ENCODE measurements around the gene RTTN. TPM values are rescaled to one million over a fixed set of nuclear protein-coding genes. Genes with fewer than 3 reads are reported as not detected.

Gene RTTN
- total and polyA plus RNA-seq, 4 donors, result 2.1 to 17.5 (median 11.8) TPM

DNA sequence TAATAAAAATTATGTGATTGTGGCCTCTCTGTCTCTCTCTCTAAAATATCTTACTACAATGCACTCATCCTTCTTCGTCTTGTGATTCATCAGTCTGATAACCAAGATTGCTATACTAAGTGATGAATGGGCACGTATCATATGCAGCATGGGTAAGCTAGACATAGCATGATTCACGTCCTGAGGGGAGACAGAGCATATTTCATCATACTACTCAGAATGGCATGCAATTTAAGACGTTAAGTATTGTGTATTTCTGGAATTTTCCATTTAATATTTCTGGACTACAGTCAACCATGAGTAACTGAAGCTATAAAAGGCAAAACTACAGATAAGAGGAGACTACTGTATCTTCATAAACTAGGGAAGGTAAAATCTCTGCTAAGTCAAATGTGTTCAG, 160.9 kb downstream of the RTTN start:
- intact Hi-C loops (cut with DNase I), result loop anchor here in 1 of 2 donors (5.0 kb wide), 1 partner anchor 42 kb away; no protein-coding TSS in a partner anchor
- no peaks in the 10 kb centered on the region for H3K27me3 ChIP-seq (ENCODE audit: control insufficient read depth in 1 of 2, insufficient read depth in 2 of 2, low read length in 1 of 2)
- H3K36me3 ChIP-seq (ENCODE audit: control insufficient read depth in 1 of 2, insufficient read depth in 2 of 2, low read length in 1 of 2), result no peaks in the 10 kb centered on the region
- DNase-seq (no peak), ATAC-seq (ENCODE audit: low FRiP score) (peak; percentile 25)
- H3K4me3 ChIP-seq (ENCODE audit: low read length in 2 of 2), result no peak overlapping the region
- WGBS, 2 donors, result 8 to 9% methylated on average over 4 of the region's 4 CpGs
- no peak overlapping the region for H3K27ac ChIP-seq (ENCODE audit: low read depth in 1 of 2, low read length in 2 of 2)
- peaks cover 0 to 11% of the 10 kb centered on the region in 2 donors for H3K4me1 ChIP-seq (ENCODE audit: control insufficient read depth in 1 of 2, insufficient read depth in 2 of 2, low read length in 2 of 2)
- no peaks in the 10 kb centered on the region for H3K9me3 ChIP-seq (ENCODE audit: control insufficient read depth, low read length)

DNA sequence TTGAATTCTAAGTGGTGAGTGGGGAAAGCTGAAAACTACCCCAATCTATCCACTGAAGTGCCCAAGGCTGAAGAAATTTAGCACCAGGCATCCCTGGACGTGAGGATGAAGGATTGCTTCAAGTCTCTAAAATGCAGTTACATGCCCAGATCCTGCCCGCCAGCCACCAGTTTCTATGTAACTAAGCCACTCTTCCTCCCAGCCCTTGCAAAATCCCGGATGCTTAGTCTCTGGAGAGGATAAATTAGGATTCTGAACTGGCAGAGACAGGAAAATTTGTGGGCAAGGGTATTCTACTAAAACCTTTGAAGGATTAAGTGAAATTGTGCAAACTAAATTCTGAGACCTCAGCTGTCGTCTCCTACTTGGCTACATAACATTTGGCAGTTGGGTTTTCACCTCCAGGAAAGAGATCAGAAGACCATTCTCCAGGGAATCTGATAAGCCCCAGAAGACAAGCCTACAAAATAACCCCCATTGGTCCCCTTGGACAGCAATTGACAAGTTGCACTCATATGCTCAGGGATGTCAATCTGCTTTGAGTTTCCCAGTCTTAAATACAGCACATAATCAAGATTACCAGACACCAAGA, 163.9 kb downstream of the RTTN start:
- Histone ChIP-seq H3K36me3 (ENCODE audit: control insufficient read depth in 1 of 2, insufficient read depth in 2 of 2, low read length in 1 of 2) (peaks cover 0 to 2% of the 10 kb centered on the region in 2 donors), H3K4me3 (ENCODE audit: low read length in 2 of 2) (no peak overlapping the region), H3K9me3 (ENCODE audit: control insufficient read depth, low read length) (no peaks in the 10 kb centered on the region), H3K27ac (ENCODE audit: low read depth in 1 of 2, low read length in 2 of 2) (no peak overlapping the region), H3K4me1 (ENCODE audit: control insufficient read depth in 1 of 2, insufficient read depth in 2 of 2, low read length in 2 of 2) (peaks cover 0 to 3% of the 10 kb centered on the region in 2 donors), H3K27me3 (ENCODE audit: control insufficient read depth in 1 of 2, insufficient read depth in 2 of 2, low read length in 1 of 2) (no peaks in the 10 kb centered on the region)
- intact Hi-C loops (cut with DNase I), result loop anchor here in 1 of 2 donors (5.0 kb wide), 1 partner anchor 39 kb away; no protein-coding TSS in a partner anchor
- DNase-seq (no peak), ATAC-seq (ENCODE audit: low FRiP score) (no peak)
- 81 to 82% methylated on average over 4 of the region's 4 CpGs for WGBS, 2 donors

GRCh38 chr18:70039186-70039585, 166.3 kb downstream of the RTTN start:
- Histone ChIP-seq H3K27ac (ENCODE audit: low read depth in 1 of 2, low read length in 2 of 2) (no peak overlapping the region), H3K36me3 (ENCODE audit: control insufficient read depth in 1 of 2, insufficient read depth in 2 of 2, low read length in 1 of 2) (peaks cover 0 to 3% of the 10 kb centered on the region in 2 donors), H3K4me3 (ENCODE audit: low read length in 2 of 2) (no peak overlapping the region), H3K27me3 (ENCODE audit: control insufficient read depth in 1 of 2, insufficient read depth in 2 of 2, low read length in 1 of 2) (no peaks in the 10 kb centered on the region), H3K4me1 (ENCODE audit: control insufficient read depth in 1 of 2, insufficient read depth in 2 of 2, low read length in 2 of 2) (no peaks in the 10 kb centered on the region), H3K9me3 (ENCODE audit: control insufficient read depth, low read length) (no peaks in the 10 kb centered on the region)
- WGBS, 2 donors, result 40 to 42% methylated on average over 2 of the region's 2 CpGs
- intact Hi-C loops (cut with DNase I), result no loop called here
- DNase-seq (no peak), ATAC-seq (ENCODE audit: low FRiP score) (no peak)

GRCh38 chr18:70037431-70038061, 167.9 kb downstream of the RTTN start:
- 88 to 94% methylated on average over 6 of the region's 6 CpGs for WGBS, 2 donors
- no peaks in the 10 kb centered on the region for H3K27me3 ChIP-seq (ENCODE audit: control insufficient read depth in 1 of 2, insufficient read depth in 2 of 2, low read length in 1 of 2)
- DNase-seq, result no peak
- no peaks in the 10 kb centered on the region for H3K9me3 ChIP-seq (ENCODE audit: control insufficient read depth, low read length)
- no peak for ATAC-seq (ENCODE audit: low FRiP score)
- H3K4me3 ChIP-seq (ENCODE audit: low read length in 2 of 2), result no peak overlapping the region
- no peaks in the 10 kb centered on the region for H3K4me1 ChIP-seq (ENCODE audit: control insufficient read depth in 1 of 2, insufficient read depth in 2 of 2, low read length in 2 of 2)
- intact Hi-C loops (cut with DNase I), result no loop called here
- no peak overlapping the region for H3K27ac ChIP-seq (ENCODE audit: low read depth in 1 of 2, low read length in 2 of 2)
- H3K36me3 ChIP-seq (ENCODE audit: control insufficient read depth in 1 of 2, insufficient read depth in 2 of 2, low read length in 1 of 2), result peaks cover 0 to 3% of the 10 kb centered on the region in 2 donors

DNA sequence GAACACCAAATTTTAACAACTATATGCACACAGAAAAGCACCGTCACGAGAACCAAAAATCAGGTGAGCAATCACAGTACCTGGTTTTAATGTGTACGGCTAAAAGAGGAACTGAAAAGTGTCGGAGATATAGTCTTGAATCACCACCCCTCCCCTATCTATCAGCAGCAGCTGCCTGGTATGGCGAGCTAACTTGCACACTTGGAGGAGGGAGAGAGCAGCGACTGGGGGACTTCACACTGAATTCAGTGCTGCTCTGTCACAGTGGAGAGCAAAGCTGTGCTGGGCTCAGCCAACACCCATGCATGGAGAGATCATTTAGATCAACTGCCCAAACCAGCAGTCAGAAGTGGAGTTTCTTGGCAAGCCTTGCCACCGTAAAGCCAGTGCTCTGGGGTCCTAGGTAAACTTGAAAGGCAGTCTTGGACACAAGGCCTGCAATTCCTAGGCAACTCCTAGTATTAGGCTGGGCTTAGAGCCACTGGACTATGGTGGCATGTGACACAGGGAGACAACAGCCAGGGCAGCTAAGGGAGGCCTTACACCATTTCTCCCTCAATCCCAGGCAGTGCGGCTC, 168.6 kb downstream of the RTTN start:
- ATAC-seq (ENCODE audit: low FRiP score), result no peak

DNA sequence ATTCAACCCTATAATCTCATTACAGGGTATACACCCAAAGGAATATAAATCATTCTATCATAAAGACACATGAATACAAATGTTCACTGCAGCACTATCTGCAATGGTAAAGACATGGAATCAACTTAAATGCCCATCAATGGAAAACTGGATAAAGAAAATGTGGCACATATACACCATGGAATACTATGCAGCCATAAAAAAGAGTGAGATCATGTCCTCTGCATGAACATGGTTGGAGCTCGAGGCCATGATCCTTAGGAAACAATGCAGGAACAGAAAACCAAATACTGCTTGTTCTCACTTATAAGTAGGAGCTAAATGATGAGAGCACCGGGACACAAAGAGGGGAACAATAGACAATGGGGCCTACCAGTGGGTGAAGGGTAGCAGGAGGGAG, 169.3 kb downstream of the RTTN start:
- H3K27me3 ChIP-seq (ENCODE audit: control insufficient read depth in 1 of 2, insufficient read depth in 2 of 2, low read length in 1 of 2), result no peaks in the 10 kb centered on the region
- DNase-seq, result no peak
- no peaks in the 10 kb centered on the region for H3K9me3 ChIP-seq (ENCODE audit: control insufficient read depth, low read length)
- intact Hi-C loops (cut with DNase I), result no loop called here
- ATAC-seq (ENCODE audit: low FRiP score), result no peak
- peaks cover 0 to 3% of the 10 kb centered on the region in 2 donors for H3K36me3 ChIP-seq (ENCODE audit: control insufficient read depth in 1 of 2, insufficient read depth in 2 of 2, low read length in 1 of 2)
- H3K4me1 ChIP-seq (ENCODE audit: control insufficient read depth in 1 of 2, insufficient read depth in 2 of 2, low read length in 2 of 2), result no peaks in the 10 kb centered on the region
- H3K27ac ChIP-seq (ENCODE audit: low read depth in 1 of 2, low read length in 2 of 2), result no peak overlapping the region
- 98 to 99% methylated on average over 2 of the region's 2 CpGs for WGBS, 2 donors
- no peak overlapping the region for H3K4me3 ChIP-seq (ENCODE audit: low read length in 2 of 2)

More for the DNA sequence above, 168.6 kb downstream of the RTTN start:
- no peak overlapping the region for H3K4me3 ChIP-seq (ENCODE audit: low read length in 2 of 2)
- peaks cover 0 to 3% of the 10 kb centered on the region in 2 donors for H3K36me3 ChIP-seq (ENCODE audit: control insufficient read depth in 1 of 2, insufficient read depth in 2 of 2, low read length in 1 of 2)
- no peak overlapping the region for H3K27ac ChIP-seq (ENCODE audit: low read depth in 1 of 2, low read length in 2 of 2)
- no peaks in the 10 kb centered on the region for H3K9me3 ChIP-seq (ENCODE audit: control insufficient read depth, low read length)
- WGBS, 2 donors, result 92 to 97% methylated on average over 8 of the region's 8 CpGs
- H3K4me1 ChIP-seq (ENCODE audit: control insufficient read depth in 1 of 2, insufficient read depth in 2 of 2, low read length in 2 of 2), result no peaks in the 10 kb centered on the region
- no peak for DNase-seq
- intact Hi-C loops (cut with DNase I), result no loop called here
- no peaks in the 10 kb centered on the region for H3K27me3 ChIP-seq (ENCODE audit: control insufficient read depth in 1 of 2, insufficient read depth in 2 of 2, low read length in 1 of 2)

DNA sequence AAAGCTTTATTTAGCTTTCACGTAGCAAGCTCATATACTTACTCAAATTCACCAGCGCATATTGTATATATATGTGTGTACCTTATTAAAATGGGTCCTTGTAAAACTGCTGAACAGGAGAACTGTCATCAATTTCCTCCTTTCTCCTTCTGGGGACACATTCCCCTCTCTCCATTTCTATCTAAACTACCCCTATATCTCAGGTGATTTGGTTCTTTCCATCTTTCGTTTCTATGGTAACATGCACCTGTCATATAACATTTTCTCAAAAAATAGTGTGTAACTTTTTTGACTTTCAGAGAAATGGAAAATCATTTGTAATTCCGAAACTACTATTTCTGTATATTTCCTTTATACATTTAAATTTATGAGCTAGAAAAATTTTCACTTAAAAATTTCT, 174.3 kb downstream of the RTTN start:
- Histone ChIP-seq H3K36me3 (ENCODE audit: control insufficient read depth in 1 of 2, insufficient read depth in 2 of 2, low read length in 1 of 2) (no peaks in the 10 kb centered on the region), H3K27ac (ENCODE audit: low read depth in 1 of 2, low read length in 2 of 2) (no peak overlapping the region), H3K9me3 (ENCODE audit: control insufficient read depth, low read length) (no peaks in the 10 kb centered on the region), H3K4me3 (ENCODE audit: low read length in 2 of 2) (no peak overlapping the region), H3K4me1 (ENCODE audit: control insufficient read depth in 1 of 2, insufficient read depth in 2 of 2, low read length in 2 of 2) (no peaks in the 10 kb centered on the region), H3K27me3 (ENCODE audit: control insufficient read depth in 1 of 2, insufficient read depth in 2 of 2, low read length in 1 of 2) (no peaks in the 10 kb centered on the region)
- DNase-seq (no peak), ATAC-seq (ENCODE audit: low FRiP score) (no peak)
- intact Hi-C loops (cut with DNase I), result no loop called here
- WGBS, 2 donors, result 96 to 97% methylated on average over 4 of the region's 4 CpGs

DNA sequence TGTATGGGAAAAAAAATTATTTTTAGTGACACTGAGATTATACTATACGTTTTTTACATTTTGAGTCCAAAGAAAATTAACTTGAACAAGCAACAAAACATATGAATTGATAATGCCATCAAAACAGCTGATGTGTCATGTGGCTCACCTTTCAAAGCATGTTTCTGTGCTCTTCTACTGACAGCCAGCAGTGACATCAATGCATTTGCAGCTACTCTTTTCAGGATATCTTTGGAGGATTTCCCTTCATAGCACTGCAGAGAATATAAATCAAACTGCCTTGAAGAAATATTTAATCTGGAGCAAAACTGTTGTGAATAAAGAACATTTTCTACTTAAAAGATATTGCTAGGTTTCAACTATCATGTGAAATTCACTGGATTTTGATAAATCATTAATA, 174.8 kb downstream of the RTTN start:
- ATAC-seq (ENCODE audit: low FRiP score), result no peak
- H3K4me1 ChIP-seq (ENCODE audit: control insufficient read depth in 1 of 2, insufficient read depth in 2 of 2, low read length in 2 of 2), result no peaks in the 10 kb centered on the region
- 65 to 69% methylated on average over 1 of the region's 1 CpG for WGBS, 2 donors
- no peak for DNase-seq
- no peaks in the 10 kb centered on the region for H3K9me3 ChIP-seq (ENCODE audit: control insufficient read depth, low read length)
- no peak overlapping the region for H3K4me3 ChIP-seq (ENCODE audit: low read length in 2 of 2)
- intact Hi-C loops (cut with DNase I), result no loop called here
- H3K27me3 ChIP-seq (ENCODE audit: control insufficient read depth in 1 of 2, insufficient read depth in 2 of 2, low read length in 1 of 2), result no peaks in the 10 kb centered on the region
- no peak overlapping the region for H3K27ac ChIP-seq (ENCODE audit: low read depth in 1 of 2, low read length in 2 of 2)
- no peaks in the 10 kb centered on the region for H3K36me3 ChIP-seq (ENCODE audit: control insufficient read depth in 1 of 2, insufficient read depth in 2 of 2, low read length in 1 of 2)

GRCh38 chr18:70029163-70029562, 176.3 kb downstream of the RTTN start:
- no peak for ATAC-seq (ENCODE audit: low FRiP score)
- Histone ChIP-seq H3K27ac (ENCODE audit: low read depth in 1 of 2, low read length in 2 of 2) (no peak overlapping the region), H3K4me1 (ENCODE audit: control insufficient read depth in 1 of 2, insufficient read depth in 2 of 2, low read length in 2 of 2) (no peaks in the 10 kb centered on the region), H3K36me3 (ENCODE audit: control insufficient read depth in 1 of 2, insufficient read depth in 2 of 2, low read length in 1 of 2) (no peaks in the 10 kb centered on the region), H3K27me3 (ENCODE audit: control insufficient read depth in 1 of 2, insufficient read depth in 2 of 2, low read length in 1 of 2) (no peaks in the 10 kb centered on the region), H3K4me3 (ENCODE audit: low read length in 2 of 2) (no peak overlapping the region), H3K9me3 (ENCODE audit: control insufficient read depth, low read length) (no peaks in the 10 kb centered on the region)
- DNase-seq, result no peak
- intact Hi-C loops (cut with DNase I), result no loop called here
- WGBS, 2 donors, result 97 to 98% methylated on average over 1 of the region's 1 CpG
